ENCODE results near the gene NOP16.
A peak's percentile ranks its signal among the peaks of the same experiment; 100 is the strongest.

- TF ChIP-seq SP1 (IDR thresholded peaks at IDR 0.05), result no peak
- no peak for TF ChIP-seq PKNOX1 (IDR thresholded peaks at IDR 0.05)
- peak; percentile 44; the same call in 1 of the 2 replicates for TF ChIP-seq FOXM1 (IDR thresholded peaks at IDR 0.05; ENCODE audit: borderline replicate concordance)
- TF ChIP-seq ARNT (IDR thresholded peaks at IDR 0.05), result peak; percentile 64
- TF ChIP-seq ELF4 (IDR thresholded peaks at IDR 0.05), result no peak
- TF ChIP-seq SUZ12 (IDR thresholded peaks at IDR 0.05), result no peak
- no peak for TF ChIP-seq FOXK2 (IDR thresholded peaks at IDR 0.05)
Observed at GRCh38 chr5:176415952-176416924, 27.8 kb upstream of the NOP16 start, which contains the start of gene CLTB.

Data from HEK293T (cell line).